K562 (cell line): ENCODE measurements around the gene DENND10. TPM values are rescaled to one million over a fixed set of nuclear protein-coding genes. Genes with fewer than 3 reads are reported as not detected.

Experiments
- ARID1B ChIP-seq: fragments of 450-650 bp; IDR thresholded peaks from 2 replicates; pipeline ENCODE4 v1.6.1; 2016; ENCODE audit warnings: antibody characterized with exemption, mild to moderate bottlenecking, inconsistent platforms
- ATF4 ChIP-seq: fragments of 450-650 bp; formaldehyde crosslinking; IDR thresholded peaks from 2 replicates; pipeline ENCODE4 v1.4.0; 2022; ENCODE audit warnings: mild to moderate bottlenecking, moderate library complexity
- CCNT2 ChIP-seq: IDR thresholded peaks from 2 replicates; pipeline ENCODE4 v1.6.1; 2011; ENCODE audit warnings: borderline replicate concordance, low read depth, mild to moderate bottlenecking, moderate library complexity, mixed read lengths, low read length; ENCODE audit not compliant: insufficient read length; ENCODE audit errors: extremely low read depth
- DIDO1 ChIP-seq: fragments of 450-650 bp; IDR thresholded peaks from 2 replicates; pipeline ENCODE4 v1.6.1; 2016; ENCODE audit warnings: low read depth, missing biosample characterization, missing genetic modification characterization
- DMBX1 ChIP-seq: fragments of 250-450 bp; sonication (Bioruptor Pico); IDR thresholded peaks from 2 replicates; pipeline ENCODE4 v1.8.0; 2022; ENCODE audit warnings: inconsistent platforms, mild to moderate bottlenecking, moderate library complexity, borderline replicate concordance
- GTF2A2 ChIP-seq: IDR thresholded peaks from 2 replicates; pipeline ENCODE4 v1.6.1; 2016; ENCODE audit warnings: mild to moderate bottlenecking, missing genetic modification characterization, missing compliant biosample characterization
- HOMEZ ChIP-seq: fragments of 250-450 bp; sonication (Bioruptor Pico); IDR thresholded peaks from 2 replicates; pipeline ENCODE4 v1.4.0; 2020; ENCODE audit warnings: mild to moderate bottlenecking, moderate library complexity
- NR1H2 ChIP-seq: sonication (generic); formaldehyde crosslinking; IDR thresholded peaks from 2 replicates; pipeline ENCODE4 v1.4.0; 2020; ENCODE audit warnings: mild to moderate bottlenecking, missing genetic modification reagents
- OTX1 ChIP-seq: fragments of 450-650 bp; formaldehyde crosslinking; IDR thresholded peaks from 2 replicates; pipeline ENCODE4 v1.4.0; 2022; ENCODE audit warnings: mild to moderate bottlenecking
- PHF20 ChIP-seq: fragments of 450-650 bp; IDR thresholded peaks from 2 replicates; pipeline ENCODE4 v1.6.1; 2018; ENCODE audit not compliant: partially characterized antibody
- RBFOX2 ChIP-seq: fragments of 200-400 bp; formaldehyde crosslinking; IDR thresholded peaks from 2 replicates; pipeline ENCODE4 v1.6.1; 2017; ENCODE audit warnings: low read depth, mild to moderate bottlenecking, low read length, moderate library complexity
- SPI1 ChIP-seq: IDR thresholded peaks from 2 replicates; pipeline ENCODE4 v1.6.1; 2011; ENCODE audit warnings: low read depth, low read length, control low read depth, borderline replicate concordance
- THRA ChIP-seq: fragments of 450-650 bp; IDR thresholded peaks from 2 replicates; pipeline ENCODE4 v1.6.1; 2017; ENCODE audit warnings: mild to moderate bottlenecking, moderate library complexity
- ZNF124 ChIP-seq: sonication (generic); formaldehyde crosslinking; IDR thresholded peaks from 2 replicates; pipeline ENCODE4 v1.8.1; 2022; ENCODE audit warnings: missing genetic modification reagents
- ZNF133 ChIP-seq: fragments of 250-450 bp; sonication (Bioruptor Pico); IDR thresholded peaks from 2 replicates; pipeline ENCODE4 v1.4.0; 2020; ENCODE audit warnings: mild to moderate bottlenecking
- polyA plus RNA-seq, 8 experiments: library from polyadenylated mRNA; depleted of rRNA in 4 of 8; stranded (reverse) in 5 of 8; unstranded in 3 of 8; fragments of >200 nt; fragmentation: Nextera tagmentation in 2 of 8; fragmentation: Illumina TruSeq in 1 of 8; extraction: Ambion mirVana in 2 of 8; extraction: Trizol in 1 of 8; gene quantifications; 2 replicates each; pipeline versions ENCODE4 v1.2.1 to v1.2.3, GENCODE V29; 2011 to 2014; ENCODE audit warnings: inconsistent platforms in 1 of 8, missing spikeins in 1 of 8
- total RNA-seq, 7 experiments: library from RNA; depleted of rRNA in 6 of 7; stranded (reverse); fragments of >200 nt in 6 of 7; fragmentation: Illumina TruSeq in 2 of 7; extraction: Trizol in 2 of 7; gene quantifications; 2 replicates each; pipeline versions ENCODE4 v1.2.1 to v1.2.3, GENCODE V29; 2011 to 2021; ENCODE audit warnings: low replicate concordance in 1 of 7

DENND10 gene
- total and polyA plus RNA-seq, 9 of the 15 experiments (the other 6 are each of a cell fraction or from before 2014, with no cell fraction given) = 9.4 to 20.0 (median 12.5) TPM

GRCh38 chr10:119080521-119081259 lies 23.2 kb upstream of the DENND10 start, which contains the start of gene EIF3A (continued):
- TF ChIP-seq ATF4 (CRISPR knock-in tag) (no peak), NR1H2 (CRISPR knock-in tag) (0 out of 2 replicates have a peak, but pooled peaks have one; percentile 70), THRA (no peak), GTF2A2 (tag) (no peak), SPI1 (peak; percentile 48; the same call in 1 of the 2 replicates), DMBX1 (no peak), OTX1 (CRISPR knock-in tag) (no peak), PHF20 (no peak), ZNF124 (no peak), ZNF133 (CRISPR knock-in tag) (no peak), CCNT2 (peak; percentile 50), DIDO1 (no peak), HOMEZ (CRISPR knock-in tag) (no peak), RBFOX2 (peak; percentile 99), ARID1B (0 out of 2 replicates have a peak, but pooled peaks have one; percentile 38)
